Left ventricle myocardium superior (tissue), 1 donor: ENCODE results near the gene EIF4E1B. TPM values are rescaled to one million over a fixed set of nuclear protein-coding genes. Genes with fewer than 3 reads are reported as not detected.

ENCODE experiments used
- ATAC-seq: fragments of 200-7000 bp; cut with Tn5 transposase; one replicate; pipeline ENCODE4 v1.9.1; 2020; ENCODE audit warnings: mild to moderate bottlenecking, moderate library complexity
- DNase-seq: peaks from one replicate; pipeline ENCODE4 v3.0.0-alpha.2; 2020
- intact Hi-C: fragments of 100-400 bp; cut with micrococcal nuclease; formaldehyde crosslinking; loops from one replicate; pipeline ENCODE4 v1.11.0; 2022
- total RNA-seq: library from RNA; stranded (reverse); fragmentation: NEBNext Ultra II Directional; extraction: Animal tissue kit (Norgen Biotek cat#: 25700); gene quantifications from one replicate; pipeline ENCODE4 v1.2.1, GENCODE V29; 2021
- donor health status: DM: no; HTN: yes; CAD: no; lungs with severe emphysema.

Gene EIF4E1B
- total RNA-seq, 1 donor from 2014 or later: not detected

- no peak for DNase-seq
- ATAC-seq: no peak
- intact Hi-C loops: no loop called here
Measured at GRCh38 chr5:176642675-176643490, 12.4 kb downstream of the EIF4E1B start.

DNA sequence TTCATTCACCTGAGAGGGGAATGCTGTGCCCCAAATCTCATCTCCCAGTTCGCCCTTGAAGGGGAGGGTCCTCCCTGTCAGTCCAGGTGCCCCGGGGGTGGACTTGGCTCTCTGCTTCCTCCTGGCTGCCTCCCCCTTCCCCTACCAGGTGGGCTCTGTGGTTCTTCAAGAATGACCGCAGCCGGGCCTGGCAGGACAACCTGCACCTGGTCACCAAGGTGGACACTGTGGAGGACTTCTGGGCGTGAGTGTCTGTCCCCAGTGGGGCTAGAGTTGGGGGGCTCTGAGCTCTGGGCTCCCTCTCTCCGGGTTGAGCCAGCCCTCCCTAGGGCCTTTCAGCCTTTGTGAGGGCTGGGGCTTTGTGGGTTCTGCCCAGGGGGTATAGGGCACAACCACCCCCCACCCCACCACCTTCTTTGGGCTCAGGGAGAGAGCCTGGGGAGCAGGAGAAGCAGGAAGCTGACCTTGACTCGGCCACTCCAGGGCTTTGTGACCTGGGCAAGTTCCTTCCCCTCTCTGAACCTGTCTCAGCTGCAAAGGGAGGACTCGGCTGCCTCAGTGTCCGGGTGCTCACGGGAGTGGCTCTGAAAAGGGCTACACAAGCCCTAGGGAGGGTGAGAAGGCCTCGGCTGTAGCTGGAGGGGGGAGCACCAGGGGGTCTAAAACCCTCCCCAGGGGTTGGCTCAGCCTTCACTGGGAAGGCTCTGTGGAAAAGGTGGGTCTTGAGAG is 13.2 kb downstream of the EIF4E1B start:
- DNase-seq (no peak), ATAC-seq (no peak)
- intact Hi-C loops: no loop called here

GRCh38 chr5:176644294-176644693 is 13.8 kb downstream of the EIF4E1B start:
- intact Hi-C loops: no loop called here
- ATAC-seq: no peak
- DNase-seq: no peak

DNA sequence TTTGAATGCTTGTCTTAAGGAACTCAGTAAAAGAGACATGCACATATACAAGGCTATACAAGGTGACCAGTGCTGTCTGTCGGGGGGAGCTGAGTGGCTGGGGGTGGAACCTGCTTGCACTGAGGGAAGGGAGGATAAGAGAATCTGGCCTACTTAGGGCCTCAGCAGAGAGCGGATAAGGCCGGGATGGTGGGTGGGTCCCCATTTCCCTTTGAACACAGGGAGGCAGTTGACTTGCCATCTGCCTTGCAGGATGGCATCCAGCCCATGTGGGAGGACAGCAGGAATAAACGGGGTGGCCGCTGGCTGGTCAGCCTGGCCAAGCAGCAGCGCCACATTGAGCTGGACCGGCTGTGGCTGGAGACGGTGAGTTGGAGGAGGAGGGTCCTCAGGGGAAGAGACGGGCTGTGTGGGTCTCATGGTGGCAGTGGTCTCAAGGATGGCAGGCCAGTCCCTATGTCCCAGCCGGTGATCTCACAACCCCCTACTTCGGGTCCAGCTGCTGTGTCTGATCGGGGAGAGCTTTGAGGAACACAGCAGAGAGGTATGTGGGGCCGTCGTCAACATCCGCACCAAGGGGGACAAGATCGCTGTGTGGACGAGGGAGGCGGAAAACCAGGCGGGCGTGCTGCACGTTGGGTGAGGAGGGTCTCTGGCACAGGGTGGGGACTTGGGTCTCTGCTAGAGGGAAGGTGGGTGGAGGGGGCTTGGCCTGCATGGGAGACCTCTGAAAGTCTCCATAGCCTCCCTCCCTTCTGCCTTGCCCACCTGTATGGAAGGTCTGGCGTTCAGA is 14.6 kb downstream of the EIF4E1B start:
- intact Hi-C loops: no loop called here
- ATAC-seq: no peak
- no peak for DNase-seq

DNA sequence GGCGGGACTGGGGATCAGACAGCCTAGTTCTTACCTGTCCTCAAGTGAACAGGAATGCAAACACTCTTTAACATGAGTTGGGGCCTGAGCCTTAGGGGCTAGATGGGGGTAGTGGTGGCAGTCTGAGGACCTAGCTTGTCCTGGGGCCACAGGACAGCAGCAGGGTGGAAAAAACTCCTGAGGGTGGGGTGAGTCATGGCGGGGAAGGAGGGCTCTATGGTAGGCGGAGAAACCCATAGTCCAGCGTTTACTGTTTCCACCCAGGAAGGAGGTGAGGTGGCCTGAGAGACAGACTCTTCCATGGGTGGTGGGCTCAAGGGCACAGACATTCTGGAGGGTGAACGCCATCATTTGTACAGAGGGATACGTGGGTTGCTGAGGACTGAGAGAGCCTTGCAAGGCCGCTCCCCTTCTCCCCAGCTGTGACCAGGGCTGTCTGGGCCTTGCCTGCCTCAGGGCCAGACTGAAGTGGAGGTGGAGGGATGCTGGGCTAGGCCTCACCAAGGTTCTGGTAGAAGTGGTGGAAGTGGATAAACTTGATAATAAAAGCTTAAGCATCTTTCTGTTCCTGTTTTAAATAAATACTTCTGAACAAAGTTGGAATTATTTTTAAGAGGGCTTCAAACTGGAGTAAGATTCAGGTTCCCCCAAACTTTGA is 15.7 kb downstream of the EIF4E1B start:
- ATAC-seq: no peak
- intact Hi-C loops: no loop called here
- DNase-seq: no peak

DNA sequence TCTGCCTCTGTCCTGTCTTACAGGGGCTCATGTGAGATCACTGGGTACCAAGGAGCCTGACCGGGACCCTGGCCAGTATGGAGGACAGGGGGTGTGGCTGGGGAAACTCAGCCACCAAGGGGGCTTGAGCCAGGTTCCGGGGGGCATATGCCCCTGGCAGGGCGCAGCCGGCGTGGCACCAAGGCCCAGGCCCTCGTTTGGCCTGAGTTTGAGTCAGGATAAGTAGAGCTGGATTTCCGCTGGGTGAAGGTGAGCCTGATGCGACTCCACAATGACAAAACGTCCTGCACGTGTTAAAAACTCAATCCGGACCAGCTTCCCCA is 16.2 kb downstream of the EIF4E1B start:
- no peak for ATAC-seq
- no peak for DNase-seq
- intact Hi-C loops: no loop called here

DNA sequence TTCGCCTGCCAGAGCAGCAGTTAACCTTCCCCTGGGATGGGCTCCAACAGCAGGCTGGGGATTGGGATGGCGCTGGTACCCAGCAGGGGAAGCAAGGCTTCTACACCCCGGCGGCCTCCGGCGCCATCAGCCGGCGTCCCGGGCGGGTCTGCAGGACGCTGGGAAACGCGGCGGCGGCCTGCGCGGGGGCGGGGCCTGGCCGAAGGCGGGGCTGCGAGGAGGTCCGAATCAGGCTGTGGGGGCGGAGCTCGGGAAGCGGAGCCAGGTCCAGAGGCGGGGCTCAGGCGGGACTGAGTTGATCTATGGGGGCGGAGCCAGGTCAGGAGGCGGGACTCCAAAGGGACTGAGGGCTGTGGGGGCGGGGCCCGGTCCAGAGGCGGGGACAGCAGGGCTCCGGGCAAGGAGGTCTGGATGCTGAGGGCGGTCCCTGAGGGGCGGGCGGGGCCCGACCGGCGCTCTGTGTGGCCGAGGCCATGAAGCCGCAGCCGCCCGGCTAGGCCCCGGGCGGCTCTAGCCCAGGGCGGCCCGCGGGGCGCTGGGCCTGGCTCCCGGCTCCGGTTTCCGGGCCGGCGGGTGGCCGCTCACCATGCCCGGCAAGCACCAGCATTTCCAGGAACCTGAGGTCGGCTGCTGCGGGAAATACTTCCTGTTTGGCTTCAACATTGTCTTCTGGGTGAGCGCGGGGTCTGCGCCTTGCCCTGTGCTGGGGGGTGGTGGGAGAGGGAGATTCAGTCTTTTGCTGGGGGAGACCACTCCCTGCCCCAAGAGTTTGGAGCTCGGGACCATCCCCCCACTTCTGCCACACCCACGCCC is 16.8 kb downstream of the EIF4E1B start, which contains the start of gene TSPAN17:
Gene TSPAN17 (plus strand): TSS at position 455 of the 813 bp plus-strand sequence. CDS start 132 bp downstream, at position 587.
- ATAC-seq (peak; percentile 98), DNase-seq (peak; percentile 100)
- intact Hi-C loops: no loop called here

DNA sequence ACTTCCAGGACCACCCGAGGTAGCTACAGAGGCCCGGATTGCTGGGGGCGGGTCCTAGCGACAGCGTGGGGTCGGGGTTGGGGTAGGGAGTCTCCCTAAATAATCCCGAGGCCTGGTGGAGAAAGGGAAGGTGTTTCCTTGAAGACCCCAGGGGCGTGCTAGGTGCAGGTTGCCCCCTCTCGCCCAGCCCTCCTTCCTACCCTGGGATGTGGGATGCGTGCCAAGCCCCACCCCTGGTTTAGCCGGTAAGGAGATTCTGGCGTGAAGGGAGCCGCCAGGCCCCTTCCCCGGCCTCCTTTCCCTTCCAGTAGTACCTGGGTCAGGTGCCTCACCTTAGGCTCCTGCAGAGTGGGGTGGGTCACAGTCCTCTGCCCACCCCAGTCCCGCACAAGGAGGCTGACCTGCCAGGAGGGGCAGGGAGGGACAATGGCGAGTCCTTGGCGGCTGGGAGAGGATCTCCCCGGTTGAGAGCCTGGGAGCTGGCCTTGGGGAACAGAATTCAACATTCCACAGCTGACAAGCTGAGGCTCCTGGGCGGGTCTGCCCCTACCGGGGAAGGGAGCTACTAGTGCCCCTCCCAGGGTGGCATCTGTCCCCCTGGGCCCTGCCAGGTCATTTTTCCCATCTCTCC is 17.5 kb downstream of the EIF4E1B start:
- ATAC-seq (peak; percentile 1), DNase-seq (peak; percentile 71)
- intact Hi-C loops: no loop called here

- no peak for DNase-seq
- no peak for ATAC-seq
- intact Hi-C loops: no loop called here
Measured at GRCh38 chr5:176648474-176649194, 18.2 kb downstream of the EIF4E1B start.

DNA sequence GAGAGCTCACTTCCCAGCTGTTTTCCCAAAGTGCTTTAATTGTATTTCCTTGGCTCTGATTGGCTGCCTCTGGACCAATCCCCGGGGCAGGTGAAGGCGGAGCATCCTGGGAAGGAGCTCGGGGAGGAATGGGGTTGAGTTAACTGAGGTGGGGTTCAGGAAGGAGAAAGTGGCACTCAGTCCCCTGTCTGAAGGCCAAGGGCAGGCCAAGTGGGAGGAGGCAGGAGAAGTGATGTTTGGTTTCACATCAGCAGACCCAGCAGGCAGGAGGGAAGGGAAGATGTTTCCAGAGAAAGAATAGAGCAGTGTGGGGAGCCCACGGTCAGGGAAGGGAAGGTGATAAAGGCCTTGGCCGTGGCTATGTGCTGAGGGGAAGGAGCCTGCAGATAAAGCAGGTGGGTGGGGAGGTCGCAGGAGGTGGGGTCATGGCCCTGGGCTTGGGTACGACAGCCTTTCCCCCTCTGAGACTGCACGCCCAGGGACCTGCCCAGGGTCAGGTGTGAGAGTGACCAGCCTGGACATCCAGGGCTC is 19.9 kb downstream of the EIF4E1B start:
- DNase-seq (no peak), ATAC-seq (no peak)
- intact Hi-C loops: no loop called here

GRCh38 chr5:176651472-176651980 is 21.1 kb downstream of the EIF4E1B start:
- ATAC-seq (no peak), DNase-seq (no peak)
- intact Hi-C loops: no loop called here

- ATAC-seq (no peak), DNase-seq (no peak)
- intact Hi-C loops: no loop called here
Measured at GRCh38 chr5:176652136-176652535, 21.7 kb downstream of the EIF4E1B start.

DNA sequence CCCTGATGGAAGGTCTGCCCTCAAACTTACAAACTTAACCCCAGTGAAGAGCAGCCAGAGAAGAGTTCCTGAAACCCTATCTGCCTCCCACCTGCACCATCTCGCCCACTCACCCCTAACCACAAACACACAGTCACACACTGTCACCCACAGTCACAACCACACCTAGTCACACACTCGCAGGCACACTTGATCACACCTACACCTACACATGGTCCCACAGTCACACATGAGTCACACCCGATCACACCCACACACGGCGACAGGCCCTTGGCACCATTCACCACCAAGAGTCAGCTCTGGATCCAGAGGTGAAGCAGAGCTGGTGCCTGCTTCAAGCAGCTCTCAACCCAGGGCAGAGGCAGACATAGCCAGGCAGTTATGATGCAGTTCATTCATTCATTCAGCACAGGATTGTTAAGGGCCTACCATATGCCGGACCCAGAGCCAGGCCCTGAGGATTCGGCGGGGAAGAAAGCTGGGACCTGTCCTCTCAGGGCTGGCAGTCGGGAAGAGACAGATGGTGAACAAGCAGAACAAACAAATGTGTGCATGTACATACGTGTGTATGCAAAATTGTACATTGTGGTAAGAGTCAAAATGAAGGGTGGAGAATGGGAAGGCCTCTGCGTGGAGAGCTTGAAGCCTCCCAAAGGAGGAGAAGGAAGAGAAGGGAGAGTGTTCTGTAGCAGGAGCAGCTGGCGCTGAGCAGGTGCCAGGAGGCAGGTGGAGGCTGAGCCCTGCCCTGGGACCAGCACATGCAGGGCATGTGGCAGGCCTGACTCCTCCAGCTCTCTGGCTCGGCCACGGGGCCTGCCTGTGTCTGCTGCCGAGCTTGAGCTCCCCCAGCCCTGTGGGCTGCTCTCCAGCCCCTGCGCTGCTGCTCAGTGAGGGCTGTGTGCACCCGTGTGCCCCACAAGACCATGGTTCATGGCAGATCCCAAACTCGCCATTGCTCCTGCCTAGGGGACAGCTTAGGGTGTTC is 23.2 kb downstream of the EIF4E1B start:
- intact Hi-C loops: no loop called here
- ATAC-seq (no peak), DNase-seq (no peak)

GRCh38 chr5:176654856-176655255 is 24.4 kb downstream of the EIF4E1B start:
- no peak for DNase-seq
- no peak for ATAC-seq
- intact Hi-C loops: no loop called here

GRCh38 chr5:176656467-176656990 is 26.1 kb downstream of the EIF4E1B start:
- ATAC-seq (no peak), DNase-seq (no peak)
- intact Hi-C loops: no loop called here
